NCI-H446 treated with DMSO at 0.1 percent for 48 hours (cell line): ENCODE measurements around the gene GPR61.
A peak's percentile ranks its signal among the peaks of the same experiment; 100 is the strongest.

Experiments used
- DNase-seq: peaks from one replicate; lab custom pipeline; 2025; lab: John Stamatoyannopoulos, UW

The GPR61 gene, protein sequence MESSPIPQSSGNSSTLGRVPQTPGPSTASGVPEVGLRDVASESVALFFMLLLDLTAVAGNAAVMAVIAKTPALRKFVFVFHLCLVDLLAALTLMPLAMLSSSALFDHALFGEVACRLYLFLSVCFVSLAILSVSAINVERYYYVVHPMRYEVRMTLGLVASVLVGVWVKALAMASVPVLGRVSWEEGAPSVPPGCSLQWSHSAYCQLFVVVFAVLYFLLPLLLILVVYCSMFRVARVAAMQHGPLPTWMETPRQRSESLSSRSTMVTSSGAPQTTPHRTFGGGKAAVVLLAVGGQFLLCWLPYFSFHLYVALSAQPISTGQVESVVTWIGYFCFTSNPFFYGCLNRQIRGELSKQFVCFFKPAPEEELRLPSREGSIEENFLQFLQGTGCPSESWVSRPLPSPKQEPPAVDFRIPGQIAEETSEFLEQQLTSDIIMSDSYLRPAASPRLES

DNA sequence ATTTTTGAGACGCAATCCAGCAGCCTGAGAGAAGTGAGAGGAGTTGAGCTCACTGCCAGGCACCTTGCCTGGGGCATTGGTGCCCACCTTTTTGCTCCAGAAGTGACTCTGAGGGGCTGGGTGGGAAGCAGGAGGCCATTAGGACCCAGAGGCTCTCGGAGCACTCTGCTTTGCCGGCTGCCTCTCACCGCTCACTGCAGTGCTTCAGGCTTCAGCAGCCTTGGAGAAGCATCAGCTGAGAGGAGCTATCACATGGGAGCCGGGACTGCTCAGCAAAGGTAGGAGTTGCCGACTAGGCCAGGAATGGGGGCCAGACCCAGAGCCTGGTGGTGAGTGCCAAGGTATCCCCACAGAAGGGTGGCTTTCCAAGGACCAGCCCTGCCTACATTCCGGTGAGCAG, at the start of gene GPR61:
TSS of gene GPR61 (plus strand) at position 197 of the 400 bp plus-strand sequence. CDS start 3,151 bp downstream, outside the sequence.
- DNase-seq: no peak

- DNase-seq: no peak
These were observed 49.4 kb upstream of the GPR61 start for GRCh38 chr1:109490029-109490933.

GRCh38 chr1:109490934-109491302, 48.8 kb upstream of the GPR61 start:
- no peak for DNase-seq

- no peak for DNase-seq
These were observed 48.3 kb upstream of the GPR61 start for GRCh38 chr1:109491372-109491771.

- no peak for DNase-seq
These were observed 46.9 kb upstream of the GPR61 start for GRCh38 chr1:109492779-109493178.

GRCh38 chr1:109493227-109493626, 46.4 kb upstream of the GPR61 start:
- DNase-seq: no peak

GRCh38 chr1:109493805-109494539, 45.7 kb upstream of the GPR61 start, which contains the start of gene CYB561D1:
CYB561D1 (plus strand) TSS chr1:109494094; CDS start chr1:109494140, 46 bp downstream.
- DNase-seq: peak; percentile 66

- no peak for DNase-seq
These were observed 43.9 kb upstream of the GPR61 start for GRCh38 chr1:109495738-109496137.

GRCh38 chr1:109497449-109498160, 42.1 kb upstream of the GPR61 start:
- DNase-seq: no peak

DNA sequence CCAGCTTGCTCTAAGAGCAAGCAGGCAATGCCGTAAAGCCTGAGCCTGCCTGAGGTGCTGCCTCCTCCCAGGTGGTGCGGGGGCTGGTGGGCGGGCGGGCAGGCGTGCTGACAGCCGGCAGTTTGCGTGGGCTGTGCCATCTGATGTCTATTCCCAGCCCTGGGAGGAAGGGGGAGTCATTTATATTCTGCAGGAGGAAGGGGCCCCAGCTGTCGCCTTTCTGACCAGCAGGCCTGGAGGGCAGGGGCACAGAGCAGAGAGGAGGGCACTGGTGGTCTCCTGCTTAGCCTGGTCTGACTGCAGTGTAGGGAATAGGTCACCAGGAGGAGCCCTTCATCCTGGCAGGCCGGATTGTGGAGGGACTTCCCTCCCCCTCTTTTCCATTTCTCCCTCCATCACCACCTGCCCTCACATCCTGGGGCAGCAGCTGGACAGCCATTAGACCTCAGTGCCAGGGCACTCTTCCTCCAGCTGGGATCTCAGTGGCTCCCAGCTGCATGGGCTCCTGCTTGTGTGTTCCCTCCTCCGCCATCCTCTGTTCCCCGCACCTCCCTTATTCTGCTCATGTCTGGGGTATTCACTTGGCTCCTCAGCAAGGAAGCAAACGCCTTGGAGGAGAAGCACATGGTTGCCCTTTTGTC, 41.4 kb upstream of the GPR61 start:
- peak; percentile 39 for DNase-seq

DNA sequence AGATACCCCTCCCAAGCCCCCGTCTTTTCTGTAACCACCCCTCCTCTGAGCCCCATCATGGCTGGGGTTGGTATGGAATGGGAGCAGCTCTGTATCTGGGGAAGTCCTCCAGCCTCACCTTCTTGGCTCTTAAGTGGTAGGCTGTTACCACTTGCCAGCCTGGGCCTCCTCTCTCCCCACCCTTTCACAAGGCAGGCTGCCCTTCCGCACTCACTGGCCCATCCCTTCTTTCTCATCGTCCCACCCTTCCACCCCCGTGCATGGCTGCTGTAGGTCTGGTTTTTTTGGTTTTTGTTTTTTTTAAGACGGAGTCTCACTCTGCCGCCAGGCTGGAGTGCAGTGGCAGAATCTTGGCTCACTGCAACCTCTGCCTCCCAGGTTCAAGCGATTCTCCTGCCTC, 40.6 kb upstream of the GPR61 start:
- DNase-seq: no peak

GRCh38 chr1:109499661-109500536, 39.8 kb upstream of the GPR61 start:
- no peak for DNase-seq

- DNase-seq: no peak
These were observed 38.7 kb upstream of the GPR61 start for GRCh38 chr1:109500941-109501381.

DNA sequence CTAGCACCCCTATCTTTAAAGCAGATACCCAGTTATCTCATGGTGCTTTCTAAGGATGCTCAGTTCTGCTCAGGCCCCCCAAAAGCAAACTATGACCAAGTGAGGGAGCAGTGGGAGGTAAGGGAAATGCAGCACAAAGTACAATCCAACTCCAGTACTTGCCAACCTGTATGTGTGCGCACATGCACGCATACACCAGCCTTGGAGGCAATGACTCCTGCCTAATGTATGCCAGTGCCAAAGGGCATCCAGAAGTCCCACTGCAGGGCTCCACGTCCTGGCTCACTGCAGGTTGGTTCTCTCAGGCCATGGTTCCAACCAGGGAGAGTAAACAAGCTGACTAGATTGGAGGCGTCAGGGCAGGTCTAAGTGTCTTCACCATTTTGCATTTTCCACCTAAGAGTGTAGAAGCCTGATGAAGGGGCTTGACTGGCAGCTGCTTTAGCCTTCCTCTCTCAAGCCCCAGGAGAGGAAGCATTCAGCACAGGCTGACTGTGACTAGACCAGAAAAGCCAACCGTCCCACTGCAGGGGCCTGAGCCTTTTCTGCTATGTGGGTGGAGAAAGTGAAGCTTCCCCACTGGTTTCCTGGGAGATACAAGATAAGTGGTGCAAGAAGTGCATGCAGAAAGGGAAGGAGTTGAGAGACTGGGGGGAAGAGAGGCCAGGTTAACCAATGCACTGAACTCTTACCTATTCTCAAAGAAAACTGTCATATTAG, 37.9 kb upstream of the GPR61 start:
- DNase-seq: no peak

GRCh38 chr1:109502364-109502851, 37.3 kb upstream of the GPR61 start:
- no peak for DNase-seq

DNA sequence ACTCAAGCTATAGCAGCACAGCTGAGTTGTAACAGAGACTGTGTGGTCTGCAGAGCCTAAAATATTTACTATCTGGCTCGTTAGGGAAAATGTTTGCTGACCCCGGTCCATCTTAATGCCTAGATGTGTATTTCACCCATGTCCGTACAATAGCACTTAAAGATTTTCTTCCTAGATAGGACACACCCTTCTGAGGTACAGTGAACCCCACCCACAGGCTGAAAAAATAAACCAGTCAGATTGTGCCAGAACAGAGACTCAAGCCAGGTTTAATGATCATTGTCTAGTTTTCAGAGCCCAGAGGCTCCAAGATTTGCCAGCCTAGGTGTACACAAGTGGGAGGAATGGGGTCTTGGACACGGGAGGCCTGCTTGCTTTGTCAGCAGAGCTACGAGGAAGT, 35.7 kb upstream of the GPR61 start:
- no peak for DNase-seq

DNA sequence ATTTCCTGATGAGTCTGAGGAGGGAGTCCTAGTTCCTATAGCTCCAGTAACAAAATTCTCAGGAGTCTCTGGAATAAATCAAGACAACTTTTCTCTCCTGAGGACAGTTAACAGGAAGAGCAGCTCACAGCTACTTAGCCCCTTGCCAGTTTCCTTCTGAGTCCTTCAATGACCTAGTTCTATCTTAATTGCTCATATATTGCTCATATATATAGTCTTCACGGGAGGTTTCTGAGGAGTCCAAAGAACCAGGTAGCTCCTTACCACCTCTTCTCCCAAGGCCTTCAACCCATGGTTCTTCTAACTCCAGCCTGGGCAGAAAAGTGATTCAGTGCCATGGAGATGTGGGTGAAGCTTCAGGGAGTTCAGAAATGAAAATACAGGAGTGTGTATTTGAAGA, 34.7 kb upstream of the GPR61 start:
- DNase-seq: no peak

DNA sequence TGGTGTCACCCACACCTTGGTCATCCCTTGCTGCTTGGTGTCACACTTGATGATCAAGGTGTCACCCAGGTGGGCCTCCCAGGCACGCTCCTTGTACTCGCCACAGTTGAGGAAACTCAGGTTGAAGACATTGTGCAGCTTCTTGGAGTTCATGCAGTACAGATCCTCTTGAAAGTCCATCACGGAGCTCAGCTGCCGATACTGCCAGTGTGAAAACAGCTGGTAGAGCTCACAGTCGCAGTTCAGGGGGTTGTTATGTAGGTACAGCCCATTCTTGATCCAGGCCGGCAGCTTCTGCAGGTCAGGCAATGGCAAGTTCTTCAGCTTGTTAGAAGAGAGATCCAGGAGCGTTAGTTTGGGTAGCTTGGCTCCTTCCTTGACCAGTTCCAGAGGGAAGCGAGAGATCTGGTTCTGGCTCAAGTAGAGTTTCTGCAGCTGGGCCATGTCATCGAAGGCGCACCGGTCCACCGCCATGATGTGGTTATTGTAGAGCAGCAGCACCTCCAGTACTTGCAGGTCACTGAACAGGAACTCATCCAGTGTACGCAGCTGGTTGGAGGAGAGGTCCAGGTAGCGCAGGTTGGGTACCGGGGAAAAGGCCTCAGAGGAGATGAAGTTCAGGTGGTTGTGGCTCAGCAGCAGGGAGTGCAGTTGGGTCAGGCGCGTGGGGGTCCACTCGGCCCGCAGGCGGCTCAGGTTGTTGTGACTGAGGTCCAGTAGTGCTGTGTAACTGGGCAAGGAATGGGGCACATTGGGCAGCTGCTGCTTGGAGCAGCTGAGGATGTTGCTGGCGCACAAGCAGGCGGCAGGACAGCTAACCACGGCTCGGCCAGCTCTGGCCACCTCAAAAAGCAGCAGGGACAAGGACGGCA, 31.4 kb upstream of the GPR61 start:
- DNase-seq: no peak
